Skeletal muscle satellite cell (primary cell): Measurements from ENCODE around the gene SPEF2. TPM values are rescaled to one million over a fixed set of nuclear protein-coding genes. Genes with fewer than 3 reads are reported as not detected.

Source experiments
- H3K27me3 ChIP-seq: 2 replicates; pipeline ENCODE4 v1.7.0; 2013; ENCODE audit warnings: low read length; ENCODE audit not compliant: control insufficient read depth, insufficient read depth
- H3K36me3 ChIP-seq: 2 replicates; pipeline ENCODE4 v1.7.0; 2013; ENCODE audit warnings: mild to moderate bottlenecking, control low read depth, low read length; ENCODE audit not compliant: insufficient read depth
- H3K4me1 ChIP-seq: 2 replicates; pipeline ENCODE4 v1.7.0; 2013; ENCODE audit warnings: low read length; ENCODE audit not compliant: control insufficient read depth, insufficient read depth
- H3K4me2 ChIP-seq: 2 replicates; pipeline ENCODE4 v1.7.0; 2013; ENCODE audit warnings: mild to moderate bottlenecking, low read length
- H3K4me3 ChIP-seq: 2 replicates; pipeline ENCODE4 v1.7.0; 2013; ENCODE audit warnings: low read length
- H3K9ac ChIP-seq: 2 replicates; pipeline ENCODE4 v1.7.0; 2013; ENCODE audit warnings: mild to moderate bottlenecking, low read depth, low read length, moderate library complexity
- H3K9me3 ChIP-seq: replicated peaks from 2 replicates; pipeline ENCODE4 v1.7.0; 2013; ENCODE audit warnings: mild to moderate bottlenecking, control low read depth, low read length
- small RNA-seq: library from RNA; depleted of rRNA; stranded (forward); fragments of <200 nt; gene quantifications from one replicate; pipeline ENCODE3, GENCODE V24; 2012

Gene SPEF2

DNA sequence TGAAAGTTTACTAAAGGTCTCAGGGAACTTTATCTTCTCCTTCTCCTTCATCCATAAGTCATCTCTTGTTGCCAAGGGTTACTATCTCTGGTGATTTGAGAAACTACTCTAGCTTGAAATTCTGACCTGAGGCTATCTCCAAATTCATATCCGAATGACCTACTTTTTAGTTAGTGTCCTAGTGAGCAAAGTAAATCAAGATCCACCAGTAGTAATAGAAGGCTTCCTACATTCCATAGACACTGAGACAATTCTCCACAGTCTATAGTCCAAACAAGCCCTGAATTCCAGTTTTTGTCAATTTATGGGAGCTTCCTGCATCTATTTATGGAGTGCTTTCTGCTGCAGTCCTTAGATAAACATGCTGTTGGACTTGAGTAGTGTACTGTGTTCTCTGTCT is 244.1 kb downstream of the SPEF2 start:
- no peak overlapping the region for H3K4me2 ChIP-seq
- no peak overlapping the region for H3K4me3 ChIP-seq
- no peaks in the 10 kb centered on the region for H3K27me3 ChIP-seq
- H3K36me3 ChIP-seq = peaks cover 3% of the 10 kb centered on the region
- H3K9me3 ChIP-seq = no peaks in the 10 kb centered on the region
- H3K4me1 ChIP-seq = peaks cover 50% of the 10 kb centered on the region
- no peak overlapping the region for H3K9ac ChIP-seq

- Histone ChIP-seq H3K9me3 (no peaks in the 10 kb centered on the region), H3K36me3 (peaks cover 3% of the 10 kb centered on the region), H3K27me3 (no peaks in the 10 kb centered on the region), H3K4me1 (peaks cover 45% of the 10 kb centered on the region), H3K4me2 (no peak overlapping the region), H3K9ac (no peak overlapping the region), H3K4me3 (no peak overlapping the region)
These were observed 244.5 kb downstream of the SPEF2 start for GRCh38 chr5:35862126-35862525.

DNA sequence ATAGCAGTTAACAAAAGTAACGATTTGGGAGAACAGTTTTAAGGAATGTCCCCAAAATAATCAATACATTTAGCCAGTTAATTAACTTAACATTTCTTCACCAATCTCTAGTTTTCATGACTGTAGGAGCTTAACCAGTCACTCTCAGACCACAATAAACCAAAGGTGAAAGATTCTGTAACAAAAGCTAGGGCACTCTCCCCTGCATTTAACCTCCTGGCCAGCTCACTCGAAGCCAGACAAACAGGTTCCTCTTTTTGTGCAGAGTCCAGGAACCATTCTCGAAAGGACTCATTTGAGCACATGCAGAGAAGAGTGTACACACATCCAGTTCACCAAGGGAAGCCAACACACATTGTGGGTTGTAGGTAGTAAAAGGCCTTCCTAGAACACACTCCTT is 245.5 kb downstream of the SPEF2 start:
- Histone ChIP-seq H3K4me3 (no peak overlapping the region), H3K36me3 (peaks cover 6% of the 10 kb centered on the region), H3K4me2 (no peak overlapping the region), H3K9me3 (no peaks in the 10 kb centered on the region), H3K27me3 (no peaks in the 10 kb centered on the region), H3K9ac (no peak overlapping the region), H3K4me1 (peaks cover 37% of the 10 kb centered on the region)

Small RNA genes lying within 50 kb of the gene (small RNA-seq; reads per million reads assigned to genes)
- gene RNU7-130P = not detected
